Left lung (tissue), 10 donors: ENCODE results near the gene COASY. TPM values are rescaled to one million over a fixed set of nuclear protein-coding genes. Genes with fewer than 3 reads are reported as not detected.

Source experiments
- ATAC-seq: fragments of 200-7000 bp; cut with Tn5 transposase; one replicate; pipeline ENCODE4 v1.9.1; 2020; ENCODE audit warnings: moderate library complexity
- DNase-seq, 4 donors: peaks; one replicate each; pipeline ENCODE4 v3.0.0-alpha.2; 2013 to 2020
- H3K27ac ChIP-seq, 2 donors: fragments of 200-600 bp; sonication (generic) in 1 of 2; one replicate each; pipeline versions ENCODE4 v1.5.0 to v1.8.0; 2020 to 2021
- H3K27me3 ChIP-seq, 2 donors: fragments of 200-600 bp; sonication (generic) in 1 of 2; one replicate each; pipeline versions ENCODE4 v1.5.0 to v1.8.0; 2020 to 2021
- H3K36me3 ChIP-seq, 2 donors: fragments of 200-600 bp; sonication (generic) in 1 of 2; one replicate each; pipeline versions ENCODE4 v1.5.0 to v1.8.0; 2020 to 2021
- H3K4me1 ChIP-seq, 2 donors: fragments of 200-600 bp; one replicate each; pipeline ENCODE4 v1.8.0; 2021
- H3K4me3 ChIP-seq, 2 donors: fragments of 200-600 bp; sonication (generic) in 1 of 2; one replicate each; pipeline versions ENCODE4 v1.5.0 to v1.8.0; 2020 to 2021; ENCODE audit warnings: mild to moderate bottlenecking in 1 of 2
- H3K9me3 ChIP-seq, 2 donors: fragments of 200-600 bp; sonication (generic) in 1 of 2; one replicate each; pipeline versions ENCODE4 v1.5.0 to v1.8.0; 2020 to 2021
- intact Hi-C, 2 donors: fragments of 100-400 bp; cut with DNase I; formaldehyde crosslinking; loops; one replicate each; pipeline versions ENCODE4 v1.11.2 to v1.14.2; 2022
- polyA plus RNA-seq, 6 donors: library from polyadenylated mRNA; unstranded; fragments of 120-200 nt; gene quantifications; one replicate each; pipeline ENCODE4 v1.2.1, GENCODE V29; 2013; ENCODE audit not compliant: insufficient read length in 6 of 6
- total RNA-seq, 2 donors: library from RNA; stranded (reverse); fragmentation: NEBNext Ultra II Directional; extraction: Animal tissue kit (Norgen Biotek cat#: 25700); gene quantifications; one replicate each; pipeline ENCODE4 v1.2.1, GENCODE V29; 2021
- TF ChIP-seq, protein P1 (sequence below), 2 donors: fragments of 200-600 bp; sonication (generic) in 1 of 2; IDR thresholded peaks; one replicate each; pipeline versions ENCODE4 v1.5.0 to v1.8.0; 2021; ENCODE audit warnings: antibody characterized with exemption in 2 of 2
- donor health status: DM: no; HTN: yes; CAD: no.
- donor health status: DM: no; HTN: no; CAD: no.

COASY gene
- total and polyA plus RNA-seq, 8 donors = 41.1 to 116 (median 43.7) TPM

- Histone ChIP-seq H3K4me3 (peak overlapping the region; percentile 61 to 77), H3K36me3 (peaks cover 0 to 22% of the 10 kb centered on the region in 2 donors), H3K27me3 (no peaks in the 10 kb centered on the region), H3K4me1 (peaks cover 10 to 39% of the 10 kb centered on the region in 2 donors), H3K27ac (peak overlapping the region; percentile 87 to 93), H3K9me3 (no peaks in the 10 kb centered on the region)
- intact Hi-C loops = no loop called here
- ATAC-seq (no peak), DNase-seq (no peak)
- TF ChIP-seq, protein P1, sequence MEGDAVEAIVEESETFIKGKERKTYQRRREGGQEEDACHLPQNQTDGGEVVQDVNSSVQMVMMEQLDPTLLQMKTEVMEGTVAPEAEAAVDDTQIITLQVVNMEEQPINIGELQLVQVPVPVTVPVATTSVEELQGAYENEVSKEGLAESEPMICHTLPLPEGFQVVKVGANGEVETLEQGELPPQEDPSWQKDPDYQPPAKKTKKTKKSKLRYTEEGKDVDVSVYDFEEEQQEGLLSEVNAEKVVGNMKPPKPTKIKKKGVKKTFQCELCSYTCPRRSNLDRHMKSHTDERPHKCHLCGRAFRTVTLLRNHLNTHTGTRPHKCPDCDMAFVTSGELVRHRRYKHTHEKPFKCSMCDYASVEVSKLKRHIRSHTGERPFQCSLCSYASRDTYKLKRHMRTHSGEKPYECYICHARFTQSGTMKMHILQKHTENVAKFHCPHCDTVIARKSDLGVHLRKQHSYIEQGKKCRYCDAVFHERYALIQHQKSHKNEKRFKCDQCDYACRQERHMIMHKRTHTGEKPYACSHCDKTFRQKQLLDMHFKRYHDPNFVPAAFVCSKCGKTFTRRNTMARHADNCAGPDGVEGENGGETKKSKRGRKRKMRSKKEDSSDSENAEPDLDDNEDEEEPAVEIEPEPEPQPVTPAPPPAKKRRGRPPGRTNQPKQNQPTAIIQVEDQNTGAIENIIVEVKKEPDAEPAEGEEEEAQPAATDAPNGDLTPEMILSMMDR (IDR thresholded peaks at IDR 0.05) = no peak
Measured at GRCh38 chr17:42535155-42536047, 26.5 kb upstream of the COASY start.

DNA sequence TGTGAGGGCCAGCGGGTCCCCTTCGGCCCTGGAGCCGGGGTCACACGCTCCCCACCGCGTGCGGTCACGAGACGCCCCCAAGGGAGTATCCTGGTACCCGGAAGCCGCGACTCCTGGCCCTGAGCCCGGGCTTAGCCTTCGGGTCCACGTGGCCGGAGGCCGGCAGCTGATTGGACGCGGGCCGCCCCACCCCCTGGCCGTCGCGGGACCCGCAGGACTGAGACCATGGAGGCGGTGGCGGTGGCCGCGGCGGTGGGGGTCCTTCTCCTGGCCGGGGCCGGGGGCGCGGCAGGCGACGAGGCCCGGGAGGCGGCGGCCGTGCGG, 25.9 kb upstream of the COASY start, which contains the start of gene NAGLU:
TSS of gene NAGLU (plus strand) at position 194 of the 324 bp plus-strand sequence. CDS start at position 226, 32 bp downstream.
- H3K27ac ChIP-seq = peak within 1 kb of the TSS; percentile 87 to 93
- TF ChIP-seq, protein P1 (IDR thresholded peaks at IDR 0.05) = no peak
- DNase-seq (peak; percentile 93 to 99 (median 96)), ATAC-seq (peak; percentile 89)
- H3K4me3 ChIP-seq = peak within 1 kb of the TSS; percentile 61 to 77
- peaks cover 10 to 36% of the 10 kb centered on the region in 2 donors for H3K4me1 ChIP-seq
- H3K27me3 ChIP-seq = no peaks in the 10 kb centered on the region
- H3K36me3 ChIP-seq = peaks cover 0 to 28% of the 10 kb centered on the region in 2 donors
- intact Hi-C loops = no loop called here
- H3K9me3 ChIP-seq = no peaks in the 10 kb centered on the region

DNA sequence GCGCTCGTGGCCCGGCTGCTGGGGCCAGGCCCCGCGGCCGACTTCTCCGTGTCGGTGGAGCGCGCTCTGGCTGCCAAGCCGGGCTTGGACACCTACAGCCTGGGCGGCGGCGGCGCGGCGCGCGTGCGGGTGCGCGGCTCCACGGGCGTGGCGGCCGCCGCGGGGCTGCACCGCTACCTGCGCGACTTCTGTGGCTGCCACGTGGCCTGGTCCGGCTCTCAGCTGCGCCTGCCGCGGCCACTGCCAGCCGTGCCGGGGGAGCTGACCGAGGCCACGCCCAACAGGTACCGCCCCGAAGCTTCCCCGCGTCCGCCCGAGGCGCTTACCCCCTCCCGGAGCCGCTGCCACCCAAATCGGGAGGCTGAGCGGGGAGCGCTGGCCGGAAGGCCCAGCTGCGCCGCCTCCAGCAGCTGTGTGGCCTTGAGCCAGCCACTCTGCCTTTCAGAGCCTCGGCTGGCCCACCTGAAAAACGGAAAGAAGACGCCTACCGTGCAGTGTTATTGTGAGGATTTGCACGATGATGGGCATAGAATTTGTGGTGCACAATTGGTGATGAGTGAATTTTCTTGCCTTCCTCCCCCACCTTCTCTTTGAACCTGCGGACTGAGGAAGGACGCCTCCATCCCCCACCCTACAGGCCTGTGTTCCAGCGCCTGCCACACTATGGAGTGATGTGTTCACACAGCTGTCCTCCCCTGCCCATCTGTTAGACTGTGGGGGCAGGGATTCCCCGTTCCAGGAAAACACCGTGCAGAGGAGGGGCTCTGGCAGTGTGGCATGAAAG, 25.4 kb upstream of the COASY start:
- Histone ChIP-seq H3K36me3 (peaks cover 0 to 34% of the 10 kb centered on the region in 2 donors), H3K9me3 (no peaks in the 10 kb centered on the region), H3K4me1 (peaks cover 10 to 37% of the 10 kb centered on the region in 2 donors), H3K4me3 (peak overlapping the region; percentile 61 to 77), H3K27ac (peak overlapping the region; percentile 87 to 93), H3K27me3 (no peaks in the 10 kb centered on the region)
- TF ChIP-seq, protein P1 (IDR thresholded peaks at IDR 0.05) = no peak
- DNase-seq (peak; percentile 54 to 98 (median 88)), ATAC-seq (peak; percentile 82)
- intact Hi-C loops = no loop called here

GRCh38 chr17:42537156-42537805, 24.7 kb upstream of the COASY start:
- peak; percentile 3 for ATAC-seq
- no peak for DNase-seq
- Histone ChIP-seq H3K36me3 (peaks cover 0 to 41% of the 10 kb centered on the region in 2 donors), H3K9me3 (no peaks in the 10 kb centered on the region), H3K27ac (peak overlapping the region in 1 of 2 donors; percentile 87), H3K4me1 (peaks cover 10 to 33% of the 10 kb centered on the region in 2 donors), H3K4me3 (peak overlapping the region; percentile 61 to 77), H3K27me3 (no peaks in the 10 kb centered on the region)
- TF ChIP-seq, protein P1 (IDR thresholded peaks at IDR 0.05) = no peak
- intact Hi-C loops = no loop called here
